SKM-1 (cell line): Measurements from ENCODE around the gene LMBR1L.

Experiments used
- DNase-seq: peaks from one replicate; lab custom pipeline; 2025; ENCODE audit not compliant: unreplicated experiment; lab: John Stamatoyannopoulos, UW

Gene LMBR1L

DNA sequence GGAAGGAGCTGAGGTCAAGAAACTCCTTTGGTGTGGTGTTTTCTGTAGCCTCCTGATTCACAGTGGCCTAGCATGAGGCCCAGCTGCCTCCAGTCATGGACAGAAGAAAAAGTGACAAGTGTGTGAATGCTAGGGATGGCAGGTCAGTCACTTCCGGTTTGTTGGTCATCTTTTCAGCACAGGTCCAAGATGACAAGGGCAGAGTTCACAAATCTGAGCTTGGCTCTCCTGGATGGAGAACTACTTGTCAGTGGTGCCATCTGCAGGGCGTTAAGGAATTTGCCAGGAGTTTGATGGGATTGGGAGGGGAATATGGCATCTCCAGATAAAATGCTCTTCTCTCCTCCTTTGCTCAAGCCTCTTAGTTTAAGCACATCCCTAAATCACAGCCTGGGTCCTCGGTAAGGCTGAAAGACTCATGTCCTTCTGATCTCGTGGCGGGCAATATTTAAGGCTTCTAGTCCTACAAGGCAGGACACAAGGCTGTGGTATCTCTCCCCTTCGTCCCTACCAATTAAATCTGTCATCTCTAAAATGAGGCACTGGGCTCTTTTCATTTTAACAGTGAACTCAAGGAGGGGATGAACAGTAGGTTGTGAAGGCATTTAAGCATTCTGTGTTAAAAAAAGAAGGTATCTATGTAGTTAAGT, 10.5 kb upstream of the LMBR1L start:
- no peak for DNase-seq

DNA sequence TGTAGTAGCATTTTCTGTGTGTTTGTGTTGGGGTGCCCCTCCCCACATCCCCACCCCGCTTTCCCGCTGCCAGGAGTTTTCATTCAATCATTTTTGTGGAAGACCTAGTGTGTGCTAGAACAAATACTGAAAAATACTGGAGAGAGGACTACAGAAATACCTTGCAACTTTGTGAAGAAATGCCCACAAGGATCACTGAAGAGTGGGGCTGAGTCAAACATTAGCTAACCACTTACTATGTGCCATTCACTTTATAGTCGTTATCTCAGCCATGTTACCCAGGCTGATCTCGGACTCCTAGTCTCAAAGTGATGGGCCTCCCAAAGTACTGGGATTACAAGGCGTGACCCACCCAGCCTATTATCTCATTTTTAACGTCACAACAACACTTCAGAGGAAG, 559 bp upstream of the LMBR1L start:
- no peak for DNase-seq

- DNase-seq: no peak
Measured at GRCh38 chr12:49109641-49110463, 795 bp downstream of the LMBR1L start.

DNA sequence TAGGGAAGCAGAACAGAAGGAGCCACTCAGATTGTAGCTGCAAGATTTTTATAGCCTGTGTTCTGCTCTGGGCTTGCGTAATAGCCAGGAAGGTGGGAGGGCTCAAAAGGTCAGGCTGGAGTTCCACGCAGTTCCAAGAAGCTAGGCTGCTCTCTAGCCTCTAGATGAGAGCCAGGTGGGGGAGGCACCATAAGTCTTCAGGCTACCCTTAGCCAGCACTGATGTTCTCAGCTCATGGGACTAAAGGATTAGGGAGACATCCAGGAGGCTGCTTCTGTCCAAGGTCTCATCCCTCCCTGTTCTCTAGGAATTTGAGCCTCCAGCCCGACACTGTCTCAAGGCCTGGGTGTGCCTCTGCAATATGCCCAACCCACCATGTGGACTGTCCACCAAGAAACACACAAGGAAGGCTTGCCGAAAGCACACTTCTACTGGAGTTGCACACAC, 1.7 kb downstream of the LMBR1L start:
- DNase-seq: no peak

- no peak for DNase-seq
Measured at GRCh38 chr12:49105504-49106084, 5.1 kb downstream of the LMBR1L start.

- no peak for DNase-seq
Measured at GRCh38 chr12:49104822-49105221, 5.8 kb downstream of the LMBR1L start.

- DNase-seq: no peak
Measured at GRCh38 chr12:49100380-49100779, 10.3 kb downstream of the LMBR1L start.

DNA sequence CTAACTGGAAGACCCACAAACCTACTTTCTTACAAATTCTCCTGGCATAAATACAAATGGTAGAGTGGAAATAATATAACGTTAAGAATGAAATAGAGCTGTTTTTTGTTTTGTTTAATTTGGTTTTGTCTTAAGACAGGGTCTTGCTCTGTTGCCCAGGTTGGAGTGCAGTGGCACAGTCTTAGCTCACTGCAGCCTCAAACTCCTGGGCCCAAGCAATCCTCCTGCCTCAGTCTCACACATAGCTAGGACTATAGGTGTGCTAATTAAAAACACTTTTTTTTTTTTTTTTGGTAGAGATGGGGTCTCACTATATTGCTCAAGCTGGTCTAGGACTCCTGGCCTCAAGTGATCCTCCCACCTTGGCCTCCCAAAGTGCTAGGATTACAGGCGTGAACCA, 11.9 kb downstream of the LMBR1L start:
- no peak for DNase-seq

- DNase-seq: no peak
Measured at GRCh38 chr12:49098035-49098451, 12.6 kb downstream of the LMBR1L start.

DNA sequence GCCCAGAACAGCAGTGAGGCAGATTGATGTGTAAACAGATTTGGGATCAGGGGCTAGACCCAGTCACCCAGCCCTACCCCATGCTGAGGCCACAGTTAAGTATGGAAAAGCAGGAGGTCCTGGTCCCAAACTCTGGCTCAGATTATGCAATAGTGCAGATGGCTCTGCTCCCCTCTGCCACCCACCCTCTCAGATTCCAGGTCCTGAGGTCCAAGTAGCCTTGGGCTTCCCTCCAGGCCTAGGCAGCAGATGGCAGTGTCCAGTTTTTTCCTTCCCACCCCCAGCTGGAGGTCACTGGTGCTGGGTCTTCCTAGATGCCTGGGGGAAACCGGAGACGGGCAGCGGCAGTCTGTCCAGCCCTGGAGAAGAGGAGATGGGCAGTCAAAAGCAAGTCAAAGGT, 13.3 kb downstream of the LMBR1L start:
- DNase-seq: no peak

DNA sequence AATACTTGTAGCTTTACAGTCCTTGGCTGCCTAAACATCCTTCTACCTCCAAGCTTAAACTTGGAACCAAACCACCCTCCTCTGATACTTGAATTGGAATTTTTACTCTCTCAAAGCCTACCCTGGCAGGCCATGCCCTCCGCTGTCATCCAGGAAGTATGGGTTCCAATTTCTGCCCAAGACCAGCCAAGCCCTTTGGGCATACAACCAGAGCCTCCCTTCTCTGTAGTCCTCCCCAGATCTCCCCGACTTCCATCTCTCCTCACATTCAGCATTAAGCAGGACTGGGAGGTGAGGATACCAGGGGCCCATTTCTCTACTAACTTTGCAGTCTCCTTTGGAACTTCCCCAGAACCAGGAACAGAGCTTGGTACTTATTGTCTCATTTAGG, 15.7 kb downstream of the LMBR1L start:
- DNase-seq: no peak

GRCh38 chr12:49094160-49094974, 16.3 kb downstream of the LMBR1L start, which contains the start of gene DHH:
DHH (minus strand) TSS chr12:49094801; CDS start chr12:49094512, 289 bp downstream.
- DNase-seq: no peak

- DNase-seq: no peak
Measured at GRCh38 chr12:49093792-49094159, 16.9 kb downstream of the LMBR1L start.

DNA sequence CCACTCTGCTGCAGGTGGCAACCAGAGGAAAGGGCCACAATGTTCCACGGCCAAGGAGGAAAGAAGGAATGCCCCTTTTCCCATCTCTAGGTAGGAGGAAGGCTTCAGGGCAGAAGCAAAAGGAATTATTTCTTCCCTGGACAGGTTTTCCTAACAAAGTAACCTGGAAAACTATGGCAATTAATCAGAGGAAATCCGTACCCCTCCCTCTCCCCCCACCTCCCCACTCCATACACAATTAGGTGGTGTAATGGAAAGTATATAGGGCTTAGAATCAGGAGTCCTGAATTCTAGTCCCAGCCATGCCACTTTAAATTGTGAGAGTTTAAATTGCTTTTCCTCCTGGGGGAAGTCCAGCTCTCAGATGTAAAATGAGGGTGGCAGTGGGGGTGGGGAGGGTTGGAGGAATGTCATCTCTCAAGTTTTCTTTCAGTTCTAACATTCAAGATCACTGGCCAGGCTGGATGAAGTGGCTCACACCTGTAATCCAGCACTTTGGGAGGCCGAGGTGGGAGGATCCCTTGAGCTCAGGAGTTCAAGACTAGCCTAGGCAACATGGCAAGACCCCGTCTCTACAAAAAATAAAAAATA, 17.7 kb downstream of the LMBR1L start:
- no peak for DNase-seq

- DNase-seq: no peak
Measured at GRCh38 chr12:49092086-49092815, 18.4 kb downstream of the LMBR1L start.

GRCh38 chr12:49091836-49092085, 18.9 kb downstream of the LMBR1L start:
- no peak for DNase-seq

- no peak for DNase-seq
Measured at GRCh38 chr12:49091056-49091835, 19.4 kb downstream of the LMBR1L start.

DNA sequence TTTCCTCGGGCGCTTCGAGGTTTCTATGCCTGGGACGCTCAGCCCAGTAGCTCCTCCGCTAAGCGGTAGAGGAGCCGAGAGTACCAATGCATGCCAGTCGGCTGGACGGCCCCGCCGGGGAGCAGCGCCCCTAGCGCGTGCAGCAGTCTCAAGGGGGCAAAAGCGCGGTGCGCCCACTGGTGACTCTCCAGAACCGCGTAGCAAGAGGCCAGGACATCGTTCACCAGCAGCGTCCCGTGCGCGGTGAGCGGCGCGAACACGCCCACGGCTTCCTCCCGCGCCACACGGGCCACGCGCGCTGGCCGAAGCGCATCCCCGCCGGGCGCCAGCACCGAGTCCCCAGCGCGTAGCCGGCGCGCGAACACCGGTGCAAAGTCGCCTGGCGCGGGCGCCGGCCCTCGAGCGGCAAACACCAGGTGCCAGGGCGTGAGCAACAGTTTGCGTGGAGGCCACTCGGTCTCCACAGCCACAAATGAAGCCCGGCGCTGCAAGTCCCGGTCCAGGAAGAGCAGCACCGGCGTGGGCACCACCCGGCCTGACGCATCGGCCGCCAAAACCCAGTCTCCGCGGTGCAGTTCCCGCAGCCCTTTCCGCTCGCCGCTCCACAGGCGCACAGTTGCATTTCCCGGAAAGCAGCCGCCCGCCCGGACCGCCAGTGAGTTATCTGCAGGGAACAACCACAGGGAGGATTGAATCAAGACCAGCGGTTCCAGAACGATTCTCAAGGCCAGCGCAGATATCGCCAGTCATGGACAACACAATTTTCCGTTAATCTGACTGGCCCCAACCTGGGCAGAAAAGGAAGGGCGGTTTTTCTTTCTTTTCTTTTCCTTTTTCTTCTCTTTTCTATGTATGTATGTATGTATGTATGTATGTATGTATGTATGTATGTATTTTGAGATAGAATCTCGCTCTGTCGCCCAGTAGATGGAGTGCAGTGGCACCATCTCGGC, 20.6 kb downstream of the LMBR1L start:
- no peak for DNase-seq

DNA sequence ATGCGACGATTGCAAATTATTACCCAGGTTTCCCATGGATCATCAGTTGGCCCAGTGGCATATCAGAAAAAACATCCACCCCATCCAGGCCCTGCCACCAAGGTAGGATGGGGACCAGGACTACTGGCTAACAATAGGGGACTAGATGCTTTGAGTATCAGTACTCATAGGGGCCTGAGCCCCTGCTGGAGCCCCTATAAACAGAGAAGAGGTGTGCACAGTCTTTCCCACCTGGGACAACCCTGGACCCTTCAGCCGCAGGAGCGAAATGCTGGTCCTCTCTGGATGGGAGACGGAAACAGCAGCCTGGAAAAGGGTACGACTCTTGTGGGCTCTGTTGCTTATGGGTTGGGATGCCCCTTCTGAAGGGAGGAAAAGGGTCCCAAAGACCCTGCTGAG, 21.7 kb downstream of the LMBR1L start:
- DNase-seq: no peak
